Epithelial cell of esophagus (primary cell): ENCODE results near the gene TAGLN2.

Experiments used
- DNase-seq: peaks from one replicate; pipeline ENCODE4 v3.0.0; 2010; ENCODE audit warnings: low read depth
- H3K4me3 ChIP-seq: 2 replicates; pipeline ENCODE4 v1.5.1; 2011; ENCODE audit warnings: mild to moderate bottlenecking, low read length, control low read depth
- TF ChIP-seq, protein P1 (sequence below): IDR thresholded peaks from 2 replicates; pipeline ENCODE4 v1.5.1; 2011; ENCODE audit warnings: low read depth, mild to moderate bottlenecking, low read length, control low read depth, inconsistent platforms; ENCODE audit not compliant: insufficient read depth; ENCODE audit errors: missing control alignments

TAGLN2 gene

DNA sequence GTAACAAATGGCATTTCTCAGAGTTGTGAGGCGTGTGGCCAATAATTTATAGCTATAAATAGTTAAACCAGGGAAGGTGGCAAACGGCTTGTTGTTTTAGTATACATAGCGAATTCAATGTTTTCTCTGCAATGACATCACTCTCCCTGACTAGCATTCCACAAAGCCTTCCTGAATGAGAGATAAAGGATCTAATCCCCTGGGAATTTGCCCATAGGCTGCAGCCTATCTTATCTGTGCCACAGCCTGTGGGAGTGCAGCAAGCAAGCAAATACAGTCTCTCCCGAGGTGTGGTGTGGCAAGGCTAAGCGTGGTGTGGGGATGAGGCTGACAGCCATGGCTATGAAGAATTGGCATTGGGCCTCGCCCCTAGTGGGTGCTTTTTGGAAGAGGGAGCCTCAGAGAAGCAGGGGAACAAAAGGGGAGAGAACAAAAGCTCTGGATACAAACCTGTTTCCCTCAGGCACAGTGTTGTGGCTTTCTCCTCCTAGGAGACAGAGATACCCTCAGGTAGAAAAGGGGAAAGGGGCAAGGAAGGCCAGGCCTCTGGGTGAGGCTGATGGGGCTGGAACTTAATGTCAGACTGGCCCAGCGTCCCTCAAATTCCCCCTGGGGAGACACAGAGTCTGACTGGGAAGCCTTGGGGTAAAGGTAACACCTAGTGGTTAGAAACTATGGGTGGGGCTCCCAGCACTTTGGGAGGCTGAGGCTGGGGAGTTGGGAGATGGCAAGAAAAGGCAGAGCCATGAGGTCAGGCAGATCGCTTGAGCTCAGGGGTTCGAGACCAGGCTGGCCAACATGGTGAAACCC lies 8.9 kb downstream of the TAGLN2 start:
- no peak overlapping the region for H3K4me3 ChIP-seq
- TF ChIP-seq, protein P1, sequence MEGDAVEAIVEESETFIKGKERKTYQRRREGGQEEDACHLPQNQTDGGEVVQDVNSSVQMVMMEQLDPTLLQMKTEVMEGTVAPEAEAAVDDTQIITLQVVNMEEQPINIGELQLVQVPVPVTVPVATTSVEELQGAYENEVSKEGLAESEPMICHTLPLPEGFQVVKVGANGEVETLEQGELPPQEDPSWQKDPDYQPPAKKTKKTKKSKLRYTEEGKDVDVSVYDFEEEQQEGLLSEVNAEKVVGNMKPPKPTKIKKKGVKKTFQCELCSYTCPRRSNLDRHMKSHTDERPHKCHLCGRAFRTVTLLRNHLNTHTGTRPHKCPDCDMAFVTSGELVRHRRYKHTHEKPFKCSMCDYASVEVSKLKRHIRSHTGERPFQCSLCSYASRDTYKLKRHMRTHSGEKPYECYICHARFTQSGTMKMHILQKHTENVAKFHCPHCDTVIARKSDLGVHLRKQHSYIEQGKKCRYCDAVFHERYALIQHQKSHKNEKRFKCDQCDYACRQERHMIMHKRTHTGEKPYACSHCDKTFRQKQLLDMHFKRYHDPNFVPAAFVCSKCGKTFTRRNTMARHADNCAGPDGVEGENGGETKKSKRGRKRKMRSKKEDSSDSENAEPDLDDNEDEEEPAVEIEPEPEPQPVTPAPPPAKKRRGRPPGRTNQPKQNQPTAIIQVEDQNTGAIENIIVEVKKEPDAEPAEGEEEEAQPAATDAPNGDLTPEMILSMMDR = peak; percentile 13
- DNase-seq = peak; percentile 92

DNA sequence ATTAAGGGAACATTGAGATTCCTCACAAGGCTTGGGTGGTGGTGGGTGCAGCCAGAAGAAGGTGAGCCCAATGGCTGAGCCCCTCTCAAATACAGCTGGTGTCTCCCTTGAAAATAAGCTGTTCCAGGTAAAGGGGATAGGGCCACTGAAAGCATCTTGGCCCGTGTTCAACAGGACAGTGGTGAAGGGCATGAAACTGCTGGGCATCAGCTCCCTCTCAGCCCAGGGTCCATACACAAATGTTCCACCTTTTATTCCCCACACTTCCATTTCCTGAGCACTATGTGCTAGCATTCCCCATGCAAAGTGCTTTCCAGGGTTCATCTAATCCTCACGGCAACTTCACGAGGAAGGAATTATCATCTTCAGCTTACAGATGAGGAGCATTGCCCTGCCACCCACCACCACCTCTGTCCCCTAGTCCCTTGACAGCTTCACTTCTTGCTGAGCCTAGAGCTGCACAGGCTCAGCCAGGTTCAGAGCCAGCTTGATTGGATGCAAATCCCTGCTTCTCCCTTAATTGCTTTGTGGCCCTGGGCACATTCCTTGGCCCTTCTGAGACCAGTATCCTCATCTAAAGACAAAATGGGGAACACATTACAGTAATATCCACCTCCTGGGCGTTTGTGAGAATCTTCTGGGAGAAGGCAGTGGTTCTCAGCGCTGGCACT lies 9.6 kb downstream of the TAGLN2 start:
- no peak for DNase-seq
- TF ChIP-seq, protein P1 = no peak
- H3K4me3 ChIP-seq = no peak overlapping the region

DNA sequence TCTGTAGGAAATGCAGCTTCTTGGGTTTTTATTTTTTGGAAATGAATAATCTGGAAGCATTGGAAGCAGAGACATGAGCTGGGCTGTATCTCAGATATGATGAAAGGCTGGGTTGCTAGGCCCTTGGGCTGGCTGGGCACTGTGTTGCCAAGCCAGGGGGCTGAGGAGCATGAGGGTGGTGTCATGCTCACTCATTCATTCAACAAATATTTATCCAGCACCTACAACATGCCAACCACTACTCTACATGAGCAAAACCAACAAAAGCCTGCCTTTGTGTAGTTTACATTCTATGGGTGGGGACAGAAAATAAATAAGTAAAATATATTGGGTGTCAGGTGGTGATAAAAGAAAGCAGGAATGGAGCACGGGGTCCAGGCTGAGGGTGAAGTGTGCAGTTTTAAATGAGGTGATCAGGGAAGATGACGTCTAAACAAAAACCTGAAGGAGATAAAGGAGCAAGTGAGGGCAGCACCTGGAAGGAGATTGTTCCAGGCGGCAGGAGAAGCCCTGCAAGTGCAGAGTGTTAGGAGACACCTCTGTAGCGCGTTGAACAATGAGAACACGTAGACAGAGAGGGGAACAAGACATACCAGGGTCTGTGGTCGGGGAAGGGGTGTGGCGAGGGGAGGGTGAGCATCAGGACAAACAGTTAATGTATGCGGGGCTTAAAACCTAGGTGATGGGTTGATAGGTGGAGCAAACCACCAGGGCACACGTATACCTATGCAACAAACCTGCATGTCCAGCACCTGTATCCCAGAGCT lies 10.9 kb downstream of the TAGLN2 start:
- DNase-seq = peak; percentile 44
- TF ChIP-seq, protein P1 = no peak
- H3K4me3 ChIP-seq = no peak overlapping the region

DNA sequence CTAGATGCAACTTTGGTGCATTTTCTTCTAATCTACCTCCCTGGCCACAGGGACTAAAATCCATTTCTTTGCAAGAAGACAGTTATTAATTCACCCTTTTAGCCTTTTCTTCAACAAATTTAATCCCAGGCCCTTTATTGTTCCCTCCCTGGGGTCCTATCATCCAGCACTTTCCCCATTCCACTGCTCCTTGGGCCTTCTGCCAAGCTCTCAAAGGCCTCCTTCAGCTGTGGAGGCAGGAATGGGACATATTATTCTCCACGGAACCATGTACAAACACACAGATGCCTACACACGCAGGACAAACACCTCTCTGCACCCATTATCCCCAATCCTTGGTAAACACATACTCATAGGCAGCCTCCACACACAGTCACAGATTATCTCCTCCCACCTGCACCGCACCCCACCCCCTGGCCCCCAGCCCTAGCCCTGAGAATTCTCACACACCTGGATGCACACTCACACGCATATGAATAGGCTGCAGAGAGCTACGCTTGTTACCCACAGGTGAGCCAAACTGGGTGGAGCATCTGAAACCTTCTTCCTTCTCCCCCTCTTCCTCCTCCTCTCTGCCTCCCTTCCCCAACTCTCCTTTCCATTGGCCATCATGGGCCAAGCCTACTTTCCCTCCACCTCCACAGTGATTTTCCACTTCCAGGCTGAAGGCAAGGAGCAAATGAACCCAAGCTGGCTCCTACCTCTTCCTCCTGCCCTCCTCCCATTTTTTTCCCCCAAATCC lies 11.7 kb downstream of the TAGLN2 start:
- TF ChIP-seq, protein P1 = no peak
- peak; percentile 61 for DNase-seq
- no peak overlapping the region for H3K4me3 ChIP-seq

DNA sequence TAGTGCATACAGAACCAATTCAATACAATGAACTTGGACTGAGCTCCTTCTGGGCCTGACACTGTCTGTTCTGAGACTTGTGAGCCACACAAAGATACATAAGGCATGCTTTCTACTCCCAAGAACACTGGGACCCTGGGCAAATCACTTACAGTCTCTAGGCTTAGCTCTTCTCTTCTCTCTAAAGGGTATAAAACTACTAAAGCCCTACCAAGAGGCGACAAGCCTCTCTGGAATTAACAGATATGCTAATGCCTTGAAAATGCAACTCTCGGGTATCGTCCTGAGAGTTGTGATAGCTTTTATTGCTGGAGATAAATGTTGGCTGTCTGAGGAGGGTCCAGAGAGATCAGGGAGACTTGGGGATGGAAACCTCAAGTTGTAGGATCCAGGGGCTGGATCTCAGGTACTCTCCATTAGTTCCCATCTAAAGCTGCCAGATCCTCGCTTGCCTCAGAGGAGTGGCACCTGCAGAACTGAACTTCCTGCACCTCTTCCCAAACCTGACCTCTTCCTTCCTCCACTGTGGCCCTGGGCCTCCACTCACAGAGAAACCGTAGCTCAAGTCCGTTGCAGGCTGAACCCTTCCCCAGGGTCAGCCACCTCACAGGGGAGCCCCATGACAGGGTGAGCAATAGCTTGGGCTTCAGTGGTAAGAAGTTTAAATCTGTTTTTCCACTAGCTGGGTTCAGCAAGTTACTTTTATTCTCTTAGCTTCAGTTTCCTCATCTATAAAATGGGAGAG lies 13.8 kb downstream of the TAGLN2 start:
- H3K4me3 ChIP-seq = no peak overlapping the region
- TF ChIP-seq, protein P1 = no peak
- no peak for DNase-seq
